Choroid plexus epithelial cell (primary cell): ENCODE results near the gene SLC25A15.
"Not testable (repeated sequence)": the region's sequence is repeated elsewhere in the genome, so short reads cannot be mapped to it uniquely, and the experiment has no call there.

Experiments
- DNase-seq: peaks from one replicate; pipeline ENCODE4 v3.0.0-alpha.2; 2010; ENCODE audit warnings: low read depth
- H3K4me3 ChIP-seq: 2 replicates; pipeline ENCODE4 v1.5.1; 2011; ENCODE audit warnings: low read depth, mild to moderate bottlenecking, control low read depth, low read length, moderate library complexity
- TF ChIP-seq, protein P1 (sequence below): conservative IDR thresholded peaks from 2 replicates; pipeline ENCODE4 v1.5.1; 2011; ENCODE audit warnings: low read depth, mild to moderate bottlenecking, control low read depth, inconsistent platforms, low read length, moderate library complexity

Gene SLC25A15

GRCh38 chr13:40812724-40813445 lies 23.5 kb downstream of the SLC25A15 start:
- H3K4me3 ChIP-seq: no peak overlapping the region
- TF ChIP-seq, protein P1, sequence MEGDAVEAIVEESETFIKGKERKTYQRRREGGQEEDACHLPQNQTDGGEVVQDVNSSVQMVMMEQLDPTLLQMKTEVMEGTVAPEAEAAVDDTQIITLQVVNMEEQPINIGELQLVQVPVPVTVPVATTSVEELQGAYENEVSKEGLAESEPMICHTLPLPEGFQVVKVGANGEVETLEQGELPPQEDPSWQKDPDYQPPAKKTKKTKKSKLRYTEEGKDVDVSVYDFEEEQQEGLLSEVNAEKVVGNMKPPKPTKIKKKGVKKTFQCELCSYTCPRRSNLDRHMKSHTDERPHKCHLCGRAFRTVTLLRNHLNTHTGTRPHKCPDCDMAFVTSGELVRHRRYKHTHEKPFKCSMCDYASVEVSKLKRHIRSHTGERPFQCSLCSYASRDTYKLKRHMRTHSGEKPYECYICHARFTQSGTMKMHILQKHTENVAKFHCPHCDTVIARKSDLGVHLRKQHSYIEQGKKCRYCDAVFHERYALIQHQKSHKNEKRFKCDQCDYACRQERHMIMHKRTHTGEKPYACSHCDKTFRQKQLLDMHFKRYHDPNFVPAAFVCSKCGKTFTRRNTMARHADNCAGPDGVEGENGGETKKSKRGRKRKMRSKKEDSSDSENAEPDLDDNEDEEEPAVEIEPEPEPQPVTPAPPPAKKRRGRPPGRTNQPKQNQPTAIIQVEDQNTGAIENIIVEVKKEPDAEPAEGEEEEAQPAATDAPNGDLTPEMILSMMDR: no peak
- peak; percentile 19 for DNase-seq

DNA sequence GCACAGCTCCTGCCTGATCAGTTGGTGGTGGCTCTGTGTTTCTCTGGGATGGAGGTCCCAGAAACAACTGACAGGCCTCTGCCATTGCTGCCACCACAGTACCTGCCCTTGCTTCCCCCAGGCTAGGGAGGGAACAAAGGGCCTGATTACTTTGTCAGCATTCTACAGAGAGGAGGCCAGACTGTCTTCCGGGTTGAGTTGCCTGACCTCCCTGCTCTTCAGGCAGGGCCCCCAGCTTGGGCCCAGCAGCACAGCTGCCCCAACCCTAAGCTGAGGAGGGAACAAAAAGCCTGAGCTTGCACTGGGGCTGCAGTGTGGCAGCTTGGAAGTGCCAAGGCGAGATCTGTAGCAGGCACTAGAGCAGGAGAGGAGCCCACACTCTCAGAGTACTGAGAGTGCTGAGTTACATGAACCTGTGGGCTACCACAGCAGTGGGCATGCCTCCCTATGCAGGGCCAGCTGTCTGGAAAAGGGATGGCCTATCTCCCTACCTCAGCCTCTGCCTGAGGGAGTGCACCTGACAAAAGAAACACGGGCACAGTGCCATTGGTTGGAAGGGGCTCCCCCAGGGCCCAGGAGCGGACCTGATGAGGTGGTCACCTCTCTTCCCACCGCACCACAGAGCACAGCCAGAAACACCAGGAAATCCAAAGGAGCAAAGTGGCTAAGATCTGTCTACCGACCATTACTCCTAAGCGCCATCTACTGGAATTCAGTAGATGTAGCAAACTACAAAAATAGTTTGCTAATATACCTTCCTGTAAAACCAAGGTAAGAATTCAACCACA lies 24.4 kb downstream of the SLC25A15 start:
- no peak overlapping the region for H3K4me3 ChIP-seq
- peak; percentile 66 for DNase-seq
- TF ChIP-seq, protein P1: peak; percentile 65

- peak; percentile 21 for DNase-seq
- H3K4me3 ChIP-seq: no peak overlapping the region
- TF ChIP-seq, protein P1: no peak
These were observed 25.4 kb downstream of the SLC25A15 start for GRCh38 chr13:40814803-40815202.

DNA sequence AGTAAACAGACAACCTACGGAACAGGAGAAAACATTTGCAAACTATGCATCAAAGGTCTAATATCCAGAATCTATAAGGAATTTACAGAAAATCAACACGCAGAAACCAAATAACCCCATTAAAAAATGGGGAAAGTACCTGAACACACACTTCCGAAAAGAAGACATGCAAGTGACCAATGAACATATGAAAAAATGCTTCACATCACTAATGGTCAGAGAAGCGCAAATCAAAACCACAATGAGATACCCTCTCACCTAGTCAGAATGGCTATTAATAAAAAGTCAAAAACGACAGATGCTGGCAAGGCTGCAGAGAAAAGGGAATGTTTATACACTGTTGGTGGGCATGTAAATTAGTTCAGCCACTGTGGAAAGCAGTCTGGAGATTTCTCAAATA lies 29.5 kb downstream of the SLC25A15 start:
- no peak overlapping the region for H3K4me3 ChIP-seq
- TF ChIP-seq, protein P1: no peak
- no peak for DNase-seq

DNA sequence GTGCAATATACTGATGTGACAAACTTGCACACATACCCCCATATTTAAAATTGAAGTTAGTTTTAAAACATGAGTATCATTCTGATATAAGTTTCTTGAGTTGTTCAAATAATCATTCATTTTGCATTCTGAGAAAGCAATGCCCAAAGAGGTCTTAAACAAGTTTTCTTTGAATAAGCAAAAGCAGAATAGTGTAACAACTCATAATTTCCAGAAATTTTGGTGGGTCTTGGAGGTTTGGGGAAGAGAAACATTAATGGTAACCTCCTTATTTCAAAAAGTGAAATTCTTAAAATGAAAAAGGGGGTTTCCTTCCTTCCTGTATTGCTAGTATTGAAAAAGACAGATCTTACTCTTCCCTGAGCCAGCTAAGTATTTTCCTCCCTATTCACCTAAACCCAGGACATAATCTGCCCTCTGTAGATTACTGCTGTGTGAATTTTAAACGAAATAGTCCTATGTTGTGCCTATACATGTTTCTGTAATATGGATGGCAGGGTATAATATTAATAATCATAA lies 30.4 kb downstream of the SLC25A15 start:
- DNase-seq: no peak
- TF ChIP-seq, protein P1: no peak
- H3K4me3 ChIP-seq: no peak overlapping the region

DNA sequence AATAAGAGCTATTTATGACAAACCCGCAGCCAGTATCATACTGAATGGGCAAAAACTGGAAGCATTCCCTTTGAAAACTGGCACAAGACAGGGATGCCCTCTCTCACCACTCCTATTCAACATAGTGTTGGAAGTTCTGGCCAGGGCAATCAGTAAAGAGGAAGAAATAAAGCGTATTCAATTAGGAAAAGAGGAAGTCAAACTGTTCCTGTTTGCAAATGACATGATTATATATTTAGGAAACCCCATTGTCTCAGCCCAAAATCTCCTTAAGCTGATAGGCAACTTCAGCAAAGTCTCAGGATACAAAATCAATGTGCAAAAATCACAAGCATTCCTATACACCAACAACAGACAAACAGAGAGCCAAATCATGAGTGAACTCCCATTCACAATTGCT lies 50.3 kb downstream of the SLC25A15 start:
- not testable (repeated sequence) for DNase-seq, H3K4me3 ChIP-seq

DNA sequence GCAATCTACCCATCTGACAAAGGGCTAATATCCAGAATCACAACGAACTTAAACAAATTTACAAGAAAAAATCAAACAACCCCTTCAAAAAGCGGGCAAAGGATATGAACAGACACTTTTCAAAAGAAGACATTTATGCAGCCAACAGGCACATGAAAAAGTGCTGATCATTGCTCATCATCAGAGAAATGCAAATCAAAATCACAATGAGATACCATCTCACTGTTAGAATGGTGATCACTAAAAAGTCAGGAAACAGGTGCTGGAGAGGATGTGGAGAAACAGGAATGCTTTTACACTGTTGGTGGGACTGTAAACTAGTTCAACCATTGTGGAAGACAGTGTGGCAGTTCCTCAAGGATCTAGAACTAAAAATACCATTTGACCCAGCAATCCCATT lies 51.5 kb downstream of the SLC25A15 start:
- H3K4me3 ChIP-seq, DNase-seq: not testable (repeated sequence)
